HG03175 (cell line): ENCODE data around the gene UGT3A1.
A peak's percentile ranks its signal among the peaks of the same experiment; 100 is the strongest.

Experiments
- ATAC-seq: cut with Tn5 transposase; IDR thresholded peaks from one replicate; pipeline ENCODE4 v1.9.1; 2021; ENCODE audit warnings: mild to moderate bottlenecking, moderate library complexity; ENCODE audit not compliant: unreplicated experiment

UGT3A1 gene

GRCh38 chr5:35920890-35921289 lies 70.3 kb downstream of the UGT3A1 start:
- no peak for ATAC-seq

GRCh38 chr5:35919191-35919590 lies 72.0 kb downstream of the UGT3A1 start:
- no peak for ATAC-seq

GRCh38 chr5:35908814-35909213 lies 82.4 kb downstream of the UGT3A1 start:
- ATAC-seq: no peak

- ATAC-seq: no peak
These were observed 83.0 kb downstream of the UGT3A1 start for GRCh38 chr5:35908228-35908627.

- peak; percentile 49 for ATAC-seq
These were observed 86.6 kb downstream of the UGT3A1 start for GRCh38 chr5:35904443-35905132.

- ATAC-seq: no peak
These were observed 87.5 kb downstream of the UGT3A1 start for GRCh38 chr5:35903631-35904203.

GRCh38 chr5:35902046-35902672 lies 89.0 kb downstream of the UGT3A1 start:
- peak; percentile 65 for ATAC-seq
